ENCODE results near the gene GPBAR1. TPM values are rescaled to one million over a fixed set of nuclear protein-coding genes. Genes with fewer than 3 reads are reported as not detected.

Gene GPBAR1
- total RNA-seq, 1 donor from 2014 or later = 9.7 TPM

DNA sequence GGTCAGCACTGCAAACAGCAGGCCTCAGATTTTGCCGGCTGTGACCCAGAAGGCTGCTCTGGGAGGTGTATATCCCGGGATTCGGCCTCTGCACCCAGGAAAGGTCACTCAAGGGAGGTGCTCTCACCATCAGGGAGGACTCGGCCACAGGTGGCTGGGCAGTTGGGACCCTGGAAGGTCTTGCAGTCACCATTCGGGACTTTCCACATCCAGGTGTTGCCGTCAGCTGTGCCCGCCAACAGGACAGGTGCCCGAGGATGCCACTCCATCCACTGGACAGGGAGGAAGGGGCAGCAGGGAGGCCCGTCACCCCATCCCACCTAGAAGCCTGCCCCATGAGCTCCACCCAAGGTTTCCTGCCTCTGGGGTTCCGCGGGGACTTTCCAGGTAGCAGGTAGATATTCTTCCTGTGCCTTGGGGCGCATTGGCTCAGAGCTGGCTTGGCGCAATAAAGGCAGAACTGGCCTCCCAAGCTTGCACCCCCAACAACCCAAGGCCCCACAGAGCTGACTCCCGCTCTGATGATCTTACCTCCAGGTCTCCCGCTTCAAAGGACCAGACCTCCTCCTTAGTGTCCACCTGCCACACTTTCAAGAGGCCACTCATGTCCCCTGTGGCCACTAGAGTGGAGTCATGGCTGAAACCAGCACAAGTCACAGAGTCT lies 5.6 kb downstream of the GPBAR1 start:
- no peaks in the 10 kb centered on the region for H3K9me3 Mint-ChIP-seq (ENCODE audit: low read depth)
- H3K27ac Mint-ChIP-seq = no peak overlapping the region
- DNase-seq (ENCODE audit: low spot score, unreplicated experiment) = no peak
- H3K36me3 Mint-ChIP-seq (ENCODE audit: insufficient read depth) = peaks cover 19% of the 10 kb centered on the region
- H3K4me3 Mint-ChIP-seq (ENCODE audit: low read depth) = no peak overlapping the region
- no peaks in the 10 kb centered on the region for H3K27me3 Mint-ChIP-seq
- TF ChIP-seq, protein P1, sequence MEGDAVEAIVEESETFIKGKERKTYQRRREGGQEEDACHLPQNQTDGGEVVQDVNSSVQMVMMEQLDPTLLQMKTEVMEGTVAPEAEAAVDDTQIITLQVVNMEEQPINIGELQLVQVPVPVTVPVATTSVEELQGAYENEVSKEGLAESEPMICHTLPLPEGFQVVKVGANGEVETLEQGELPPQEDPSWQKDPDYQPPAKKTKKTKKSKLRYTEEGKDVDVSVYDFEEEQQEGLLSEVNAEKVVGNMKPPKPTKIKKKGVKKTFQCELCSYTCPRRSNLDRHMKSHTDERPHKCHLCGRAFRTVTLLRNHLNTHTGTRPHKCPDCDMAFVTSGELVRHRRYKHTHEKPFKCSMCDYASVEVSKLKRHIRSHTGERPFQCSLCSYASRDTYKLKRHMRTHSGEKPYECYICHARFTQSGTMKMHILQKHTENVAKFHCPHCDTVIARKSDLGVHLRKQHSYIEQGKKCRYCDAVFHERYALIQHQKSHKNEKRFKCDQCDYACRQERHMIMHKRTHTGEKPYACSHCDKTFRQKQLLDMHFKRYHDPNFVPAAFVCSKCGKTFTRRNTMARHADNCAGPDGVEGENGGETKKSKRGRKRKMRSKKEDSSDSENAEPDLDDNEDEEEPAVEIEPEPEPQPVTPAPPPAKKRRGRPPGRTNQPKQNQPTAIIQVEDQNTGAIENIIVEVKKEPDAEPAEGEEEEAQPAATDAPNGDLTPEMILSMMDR (IDR thresholded peaks at IDR 0.05; ENCODE audit: unreplicated experiment) = no peak
- H3K4me1 Mint-ChIP-seq (ENCODE audit: low read depth) = peaks cover 23% of the 10 kb centered on the region

DNA sequence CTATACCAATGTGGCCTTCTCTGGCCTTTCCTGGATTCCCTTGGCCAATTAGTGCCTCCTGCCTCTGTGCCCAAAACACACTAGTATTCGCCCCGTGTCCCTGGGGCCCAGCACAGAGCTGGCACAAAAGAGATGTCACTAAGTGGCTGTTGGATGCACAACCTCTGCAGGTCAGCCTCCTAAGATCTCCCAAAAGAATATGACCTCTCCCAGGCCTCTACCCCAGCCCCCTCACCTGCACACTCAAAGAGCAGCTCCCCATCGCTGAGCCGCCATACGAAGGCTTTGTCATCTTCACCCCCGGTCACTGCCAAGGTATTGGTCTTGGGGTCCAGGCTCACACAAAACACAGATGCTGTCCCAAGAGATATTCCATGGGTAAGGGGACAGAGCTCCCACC lies 6.4 kb downstream of the GPBAR1 start:
- no peaks in the 10 kb centered on the region for H3K27me3 Mint-ChIP-seq
- H3K36me3 Mint-ChIP-seq (ENCODE audit: insufficient read depth) = peaks cover 19% of the 10 kb centered on the region
- H3K27ac Mint-ChIP-seq = peak overlapping the region; percentile 56
- peaks cover 22% of the 10 kb centered on the region for H3K4me1 Mint-ChIP-seq (ENCODE audit: low read depth)
- peak overlapping the region; percentile 44 for H3K4me3 Mint-ChIP-seq (ENCODE audit: low read depth)
- no peak for DNase-seq (ENCODE audit: low spot score, unreplicated experiment)
- TF ChIP-seq, protein P1 (IDR thresholded peaks at IDR 0.05; ENCODE audit: unreplicated experiment) = no peak
- no peaks in the 10 kb centered on the region for H3K9me3 Mint-ChIP-seq (ENCODE audit: low read depth)

DNA sequence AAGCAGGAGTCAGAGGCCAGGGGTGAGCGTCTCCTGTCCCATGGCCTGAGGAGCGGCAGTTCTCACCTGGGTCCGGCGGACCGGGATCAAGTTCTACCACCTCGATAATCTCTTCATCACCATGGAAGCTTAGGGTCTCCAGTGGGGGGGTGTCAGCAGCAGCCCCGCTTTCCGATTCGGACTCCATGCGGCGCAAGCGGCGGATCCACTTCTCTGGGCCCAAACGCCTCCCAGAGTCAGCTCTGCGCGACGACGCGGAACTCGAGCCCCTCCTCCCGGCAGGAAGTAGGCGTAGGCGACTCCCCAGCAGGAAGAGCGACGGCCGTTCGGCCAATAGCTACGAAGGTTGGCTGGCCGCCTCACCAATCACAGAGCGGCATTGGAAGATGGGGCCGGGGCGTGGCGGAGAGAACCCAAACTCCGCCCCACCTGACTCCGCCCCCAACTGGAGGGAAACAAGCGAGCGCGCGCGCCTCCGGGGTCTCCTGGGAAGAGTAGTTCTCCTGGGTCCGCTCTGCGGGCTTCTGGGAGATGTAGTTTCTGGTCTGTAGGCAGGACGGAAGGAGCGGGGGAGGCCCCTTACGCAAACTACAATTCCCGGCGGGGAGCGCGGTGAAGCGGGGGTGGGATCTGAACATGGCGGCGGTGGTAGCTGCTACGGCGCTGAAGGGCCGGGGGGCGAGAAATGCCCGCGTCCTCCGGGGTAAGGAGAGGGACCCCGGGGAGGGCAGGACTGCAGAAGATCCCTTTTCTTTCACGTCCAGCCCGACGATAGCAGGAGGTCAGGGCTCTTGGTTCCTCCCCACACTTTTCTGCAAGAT lies 9.3 kb downstream of the GPBAR1 start, which contains the start of the genes AAMP and PNKD:
AAMP (minus strand) TSS at position 238 of the 821 bp plus-strand sequence; CDS start at position 187, 51 bp downstream.
PNKD (plus strand) TSS at position 620 of the 821 bp plus-strand sequence; CDS start at position 637, 17 bp downstream.
- TF ChIP-seq, protein P1 (IDR thresholded peaks at IDR 0.05; ENCODE audit: unreplicated experiment) = no peak
- peak within 1 kb of the TSS; percentile 94 for H3K4me3 Mint-ChIP-seq (ENCODE audit: low read depth)
- H3K36me3 Mint-ChIP-seq (ENCODE audit: insufficient read depth) = peaks cover 19% of the 10 kb centered on the region

DNA sequence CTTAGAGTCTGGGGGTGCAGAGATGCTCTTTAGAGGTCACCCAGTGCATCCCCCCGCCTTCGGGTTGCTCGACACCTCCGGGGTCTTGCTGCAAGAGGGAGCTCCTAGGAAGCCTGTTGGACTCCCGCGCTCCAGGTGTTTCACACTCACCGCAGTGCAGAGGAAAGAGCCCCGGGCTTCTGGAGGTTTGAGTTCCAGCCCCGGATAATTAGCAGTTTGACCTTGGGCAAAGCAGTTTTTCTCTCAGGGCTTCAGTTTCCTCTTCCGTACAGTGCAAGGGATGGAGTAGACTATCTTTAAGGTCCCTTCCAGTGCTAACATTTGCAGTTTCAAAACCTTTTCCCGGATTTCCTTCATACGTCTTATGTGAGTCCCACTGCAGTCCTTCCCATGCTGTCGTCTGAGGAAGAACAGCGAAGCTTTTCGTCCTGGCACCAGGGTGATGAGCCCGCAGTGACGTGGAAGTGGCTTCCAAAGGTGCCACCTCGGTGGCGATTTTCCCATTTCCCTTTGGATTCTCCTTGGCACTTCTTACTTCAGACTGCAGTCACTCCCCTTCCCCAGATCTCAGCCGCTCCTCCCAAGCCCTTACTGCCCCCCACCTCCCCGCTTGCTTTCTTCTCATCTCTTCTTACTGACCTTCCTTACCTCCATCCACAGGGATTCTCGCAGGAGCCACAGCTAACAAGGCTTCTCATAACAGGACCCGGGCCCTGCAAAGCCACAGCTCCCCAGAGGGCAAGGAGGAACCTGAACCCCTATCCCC lies 10.1 kb downstream of the GPBAR1 start:
- H3K36me3 Mint-ChIP-seq (ENCODE audit: insufficient read depth) = peaks cover 15% of the 10 kb centered on the region

More for the DNA sequence above, 9.3 kb downstream of the GPBAR1 start, which contains the start of the genes AAMP and PNKD:
- peak; percentile 100 for DNase-seq (ENCODE audit: low spot score, unreplicated experiment)
- Mint-ChIP-seq H3K27ac (peak within 1 kb of the TSS; percentile 97), H3K9me3 (ENCODE audit: low read depth) (no peaks in the 10 kb centered on the region), H3K4me1 (ENCODE audit: low read depth) (peaks cover 19% of the 10 kb centered on the region), H3K27me3 (no peaks in the 10 kb centered on the region)

More for the DNA sequence above, 10.1 kb downstream of the GPBAR1 start:
- Mint-ChIP-seq H3K27ac (peak overlapping the region; percentile 97), H3K4me3 (ENCODE audit: low read depth) (peak overlapping the region; percentile 94), H3K9me3 (ENCODE audit: low read depth) (no peaks in the 10 kb centered on the region), H3K4me1 (ENCODE audit: low read depth) (peaks cover 19% of the 10 kb centered on the region), H3K27me3 (no peaks in the 10 kb centered on the region)
- TF ChIP-seq, protein P1 (IDR thresholded peaks at IDR 0.05; ENCODE audit: unreplicated experiment) = no peak
- DNase-seq (ENCODE audit: low spot score, unreplicated experiment) = no peak

Data from progenitor cell of endocrine pancreas (in vitro differentiated cells).